ENCODE data around the gene MYL10. TPM values are rescaled to one million over a fixed set of nuclear protein-coding genes. Genes with fewer than 3 reads are reported as not detected.

MYL10 gene
- total RNA-seq, 2 experiments from 2014 or later, result not detected

- no peaks in the 10 kb centered on the region for H3K79me2 ChIP-seq (ENCODE audit: insufficient read depth, low read depth, low read length)
- H3K9me3 ChIP-seq (ENCODE audit: low read length), result no peaks in the 10 kb centered on the region
- no peak overlapping the region for H3K4me2 ChIP-seq (ENCODE audit: low read length)
- no peaks in the 10 kb centered on the region for H3K36me3 ChIP-seq (ENCODE audit: insufficient read depth, low read length)
- H4K20me1 ChIP-seq (ENCODE audit: insufficient read depth, low read length), result no peaks in the 10 kb centered on the region
- CTCF ChIA-PET (ENCODE audit: unreplicated experiment), result no interaction called here
- no peak overlapping the region for H3K27ac ChIP-seq (ENCODE audit: low read depth, low read length, poor library complexity, severe bottlenecking)
- no peak overlapping the region for H3K4me3 ChIP-seq (ENCODE audit: low read depth, low read length, poor library complexity, severe bottlenecking)
- H3K4me1 ChIP-seq (ENCODE audit: insufficient read depth, low read length, poor library complexity, severe bottlenecking), result no peaks in the 10 kb centered on the region
- no TSS peak for BruUV-seq (replicated peaks)
- H2AFZ ChIP-seq (ENCODE audit: low read length), result no peak overlapping the region
- DNase-seq (ENCODE audit: low spot score), result no peak
- H3K9me2 ChIP-seq (ENCODE audit: insufficient read depth, low read length), result no peaks in the 10 kb centered on the region
- POLR2A ChIA-PET, result interaction anchor here (0.5 to 1.4 kb wide), 4 partner anchors 21 to 1515 kb away, joined by 3 to 5 read pairs (median 4); no protein-coding TSS in a partner anchor
- intact Hi-C loops (cut with micrococcal nuclease; ENCODE audit: unreplicated experiment), result no loop called here
- TF ChIP-seq CTCF (conservative IDR thresholded peaks at IDR 0.05; ENCODE audit: low read length) (no peak), EZH2phosphoT487 (IDR thresholded peaks at IDR 0.05; ENCODE audit: borderline replicate concordance, low read depth, low read length) (no peak)
Observed at GRCh38 chr7:101630591-101630990, 1.5 kb upstream of the MYL10 start.

- Histone ChIP-seq H4K20me1 (ENCODE audit: insufficient read depth, low read length) (no peaks in the 10 kb centered on the region), H3K9me2 (ENCODE audit: insufficient read depth, low read length) (no peaks in the 10 kb centered on the region), H3K79me2 (ENCODE audit: insufficient read depth, low read depth, low read length) (no peaks in the 10 kb centered on the region), H3K4me2 (ENCODE audit: low read length) (no peak overlapping the region), H3K36me3 (ENCODE audit: insufficient read depth, low read length) (no peaks in the 10 kb centered on the region), H2AFZ (ENCODE audit: low read length) (no peak overlapping the region), H3K4me1 (ENCODE audit: insufficient read depth, low read length, poor library complexity, severe bottlenecking) (no peaks in the 10 kb centered on the region), H3K4me3 (ENCODE audit: low read depth, low read length, poor library complexity, severe bottlenecking) (no peak overlapping the region), H3K9me3 (ENCODE audit: low read length) (no peaks in the 10 kb centered on the region), H3K27ac (ENCODE audit: low read depth, low read length, poor library complexity, severe bottlenecking) (no peak overlapping the region)
- intact Hi-C loops (cut with micrococcal nuclease; ENCODE audit: unreplicated experiment), result no loop called here
- POLR2A ChIA-PET, result no interaction called here
- DNase-seq (ENCODE audit: low spot score), result no peak
- CTCF ChIA-PET (ENCODE audit: unreplicated experiment), result no interaction called here
- BruUV-seq (replicated peaks), result no TSS peak
- TF ChIP-seq EZH2phosphoT487 (IDR thresholded peaks at IDR 0.05; ENCODE audit: borderline replicate concordance, low read depth, low read length) (no peak), CTCF (conservative IDR thresholded peaks at IDR 0.05; ENCODE audit: low read length) (no peak)
Observed at GRCh38 chr7:101628522-101628921, 574 bp downstream of the MYL10 start.

GRCh38 chr7:101626758-101627157, 2.3 kb downstream of the MYL10 start:
- H3K4me1 ChIP-seq (ENCODE audit: insufficient read depth, low read length, poor library complexity, severe bottlenecking), result no peaks in the 10 kb centered on the region
- no peak overlapping the region for H2AFZ ChIP-seq (ENCODE audit: low read length)
- TF ChIP-seq EZH2phosphoT487 (IDR thresholded peaks at IDR 0.05; ENCODE audit: borderline replicate concordance, low read depth, low read length) (no peak), CTCF (conservative IDR thresholded peaks at IDR 0.05; ENCODE audit: low read length) (no peak)
- H3K4me2 ChIP-seq (ENCODE audit: low read length), result no peak overlapping the region
- intact Hi-C loops (cut with micrococcal nuclease; ENCODE audit: unreplicated experiment), result no loop called here
- H3K4me3 ChIP-seq (ENCODE audit: low read depth, low read length, poor library complexity, severe bottlenecking), result no peak overlapping the region
- no peaks in the 10 kb centered on the region for H4K20me1 ChIP-seq (ENCODE audit: insufficient read depth, low read length)
- ChIA-PET POLR2A (no interaction called here), CTCF (ENCODE audit: unreplicated experiment) (no interaction called here)
- H3K79me2 ChIP-seq (ENCODE audit: insufficient read depth, low read depth, low read length), result no peaks in the 10 kb centered on the region
- no peak for DNase-seq (ENCODE audit: low spot score)
- no peak overlapping the region for H3K27ac ChIP-seq (ENCODE audit: low read depth, low read length, poor library complexity, severe bottlenecking)
- H3K36me3 ChIP-seq (ENCODE audit: insufficient read depth, low read length), result no peaks in the 10 kb centered on the region
- no peaks in the 10 kb centered on the region for H3K9me3 ChIP-seq (ENCODE audit: low read length)
- no peaks in the 10 kb centered on the region for H3K9me2 ChIP-seq (ENCODE audit: insufficient read depth, low read length)
- BruUV-seq (replicated peaks), result no TSS peak
